GM12864 (cell line): Measurements from ENCODE around the gene TIE1.
A peak's percentile ranks its signal among the peaks of the same experiment; 100 is the strongest.

Experiments
- DNase-seq: peaks from one replicate; pipeline ENCODE4 v3.0.0-alpha.2; 2011; ENCODE audit warnings: low read depth
- H3K4me3 ChIP-seq: 2 replicates; pipeline ENCODE4 v1.5.1; 2011; ENCODE audit warnings: mild to moderate bottlenecking, low read depth, low read length, control low read depth
- TF ChIP-seq, protein P1 (sequence below): IDR thresholded peaks from 2 replicates; pipeline ENCODE4 v1.5.1; 2011; ENCODE audit warnings: low read depth, mild to moderate bottlenecking, moderate library complexity, low read length, control low read depth, inconsistent platforms; ENCODE audit errors: missing control alignments

TIE1 gene

GRCh38 chr1:43338001-43338400 is 37.2 kb downstream of the TIE1 start:
- H3K4me3 ChIP-seq: no peak overlapping the region
- TF ChIP-seq, protein P1, sequence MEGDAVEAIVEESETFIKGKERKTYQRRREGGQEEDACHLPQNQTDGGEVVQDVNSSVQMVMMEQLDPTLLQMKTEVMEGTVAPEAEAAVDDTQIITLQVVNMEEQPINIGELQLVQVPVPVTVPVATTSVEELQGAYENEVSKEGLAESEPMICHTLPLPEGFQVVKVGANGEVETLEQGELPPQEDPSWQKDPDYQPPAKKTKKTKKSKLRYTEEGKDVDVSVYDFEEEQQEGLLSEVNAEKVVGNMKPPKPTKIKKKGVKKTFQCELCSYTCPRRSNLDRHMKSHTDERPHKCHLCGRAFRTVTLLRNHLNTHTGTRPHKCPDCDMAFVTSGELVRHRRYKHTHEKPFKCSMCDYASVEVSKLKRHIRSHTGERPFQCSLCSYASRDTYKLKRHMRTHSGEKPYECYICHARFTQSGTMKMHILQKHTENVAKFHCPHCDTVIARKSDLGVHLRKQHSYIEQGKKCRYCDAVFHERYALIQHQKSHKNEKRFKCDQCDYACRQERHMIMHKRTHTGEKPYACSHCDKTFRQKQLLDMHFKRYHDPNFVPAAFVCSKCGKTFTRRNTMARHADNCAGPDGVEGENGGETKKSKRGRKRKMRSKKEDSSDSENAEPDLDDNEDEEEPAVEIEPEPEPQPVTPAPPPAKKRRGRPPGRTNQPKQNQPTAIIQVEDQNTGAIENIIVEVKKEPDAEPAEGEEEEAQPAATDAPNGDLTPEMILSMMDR: no peak
- no peak for DNase-seq

DNA sequence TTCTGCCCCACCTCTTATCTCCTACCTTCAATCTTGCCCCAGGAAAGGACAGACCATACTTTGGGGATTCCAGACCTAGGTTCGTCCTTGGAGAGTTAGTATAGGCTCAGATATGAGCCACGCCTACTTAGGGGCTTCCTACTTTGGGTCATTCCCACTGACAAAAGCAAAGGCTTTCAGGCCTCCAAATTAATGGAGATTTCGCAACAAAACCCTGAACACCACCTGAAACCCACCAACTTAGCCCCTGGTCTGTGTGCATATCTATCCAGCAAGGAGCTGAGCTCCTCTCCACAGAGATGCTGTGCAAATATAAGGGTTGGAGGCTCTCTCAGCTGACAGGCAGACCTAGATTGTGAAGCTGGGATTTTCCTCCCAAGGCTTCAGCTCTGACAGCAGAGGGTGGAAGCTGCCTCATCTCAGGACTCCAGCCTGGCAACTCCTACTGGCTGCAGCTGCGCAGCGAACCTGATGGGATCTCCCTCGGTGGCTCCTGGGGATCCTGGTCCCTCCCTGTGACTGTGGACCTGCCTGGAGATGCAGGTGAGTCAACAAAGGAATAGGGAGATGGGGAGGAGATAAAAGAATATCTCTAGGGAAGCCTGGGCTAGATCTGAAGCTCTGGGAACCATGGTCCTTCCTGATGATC is 38.9 kb downstream of the TIE1 start:
- TF ChIP-seq, protein P1: no peak
- no peak overlapping the region for H3K4me3 ChIP-seq
- no peak for DNase-seq

DNA sequence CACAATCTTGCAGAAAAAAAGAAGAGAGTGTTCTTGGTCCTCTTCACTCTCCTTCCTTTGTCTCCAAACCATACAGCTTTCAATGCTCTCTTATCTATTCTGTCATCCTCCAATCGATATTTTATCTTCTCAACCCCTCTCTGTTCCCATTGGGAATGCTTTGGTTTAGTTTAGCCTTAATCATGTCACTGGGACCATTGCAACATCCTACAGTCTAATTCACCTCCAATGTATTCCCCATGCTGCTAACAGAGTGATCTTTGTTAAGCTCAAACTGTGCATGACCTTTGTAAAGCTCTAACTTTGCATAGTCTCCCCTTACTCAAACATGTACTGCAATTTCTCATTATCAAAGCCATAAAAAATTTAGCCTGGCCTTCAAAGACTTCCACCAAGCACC is 39.8 kb downstream of the TIE1 start:
- no peak overlapping the region for H3K4me3 ChIP-seq
- no peak for DNase-seq
- TF ChIP-seq, protein P1: no peak

DNA sequence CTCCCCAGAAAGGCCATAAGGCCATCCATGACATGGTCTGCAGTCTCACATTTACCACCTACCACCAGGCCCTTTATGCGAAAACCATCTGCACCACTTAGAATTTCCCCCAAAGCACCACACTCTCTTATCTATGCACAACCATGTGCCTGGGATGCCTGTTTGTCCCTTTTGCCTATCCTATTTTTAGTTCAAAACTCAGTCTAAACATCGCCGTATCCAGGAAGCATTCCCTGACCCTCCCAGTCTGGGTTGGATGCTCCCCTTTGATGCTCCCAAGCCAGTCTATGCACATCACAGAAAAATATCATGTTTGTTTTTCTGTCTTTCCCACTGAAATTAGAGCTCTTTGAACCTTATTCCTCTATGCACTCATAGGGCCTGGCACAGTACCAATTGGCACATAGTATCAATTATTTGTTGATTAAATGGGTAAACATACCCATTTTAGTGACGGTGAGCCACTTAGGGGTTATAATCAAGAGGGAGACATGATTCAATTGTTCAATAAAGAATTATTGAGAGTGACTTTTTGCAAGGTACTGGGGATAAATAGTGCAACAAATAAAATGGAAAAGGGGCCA is 43.6 kb downstream of the TIE1 start:
- H3K4me3 ChIP-seq: no peak overlapping the region
- DNase-seq: no peak
- TF ChIP-seq, protein P1: no peak

GRCh38 chr1:43345120-43345519 is 44.3 kb downstream of the TIE1 start:
- TF ChIP-seq, protein P1: no peak
- no peak for DNase-seq

GRCh38 chr1:43346636-43347035 is 45.9 kb downstream of the TIE1 start:
- TF ChIP-seq, protein P1: no peak
- no peak for DNase-seq
- H3K4me3 ChIP-seq: no peak overlapping the region

More at GRCh38 chr1:43345120-43345519, 44.3 kb downstream of the TIE1 start:
- no peak overlapping the region for H3K4me3 ChIP-seq

GRCh38 chr1:43348343-43348808 is 47.6 kb downstream of the TIE1 start:
- H3K4me3 ChIP-seq: peak overlapping the region; percentile 62
- no peak for DNase-seq

More at GRCh38 chr1:43348343-43348808, 47.6 kb downstream of the TIE1 start:
- TF ChIP-seq, protein P1: no peak
